HG02943 (cell line): ENCODE data around the gene GARIN5B.
A peak's percentile ranks its signal among the peaks of the same experiment; 100 is the strongest.
"Not testable (repeated sequence)": the region's sequence is repeated elsewhere in the genome, so short reads cannot be mapped to it uniquely, and the experiment has no call there.

Experiments used
- ATAC-seq: cut with Tn5 transposase; IDR thresholded peaks from one replicate; pipeline ENCODE4 v1.9.1; 2021; ENCODE audit warnings: mild to moderate bottlenecking, low read depth, moderate library complexity; ENCODE audit not compliant: unreplicated experiment

The GARIN5B gene

GRCh38 chr19:55362990-55363716 lies at the start of gene GARIN5B:
TSS of gene GARIN5B (minus strand) at chr19:55363260. CDS start at chr19:55363066, 194 bp downstream.
- ATAC-seq = no peak

DNA sequence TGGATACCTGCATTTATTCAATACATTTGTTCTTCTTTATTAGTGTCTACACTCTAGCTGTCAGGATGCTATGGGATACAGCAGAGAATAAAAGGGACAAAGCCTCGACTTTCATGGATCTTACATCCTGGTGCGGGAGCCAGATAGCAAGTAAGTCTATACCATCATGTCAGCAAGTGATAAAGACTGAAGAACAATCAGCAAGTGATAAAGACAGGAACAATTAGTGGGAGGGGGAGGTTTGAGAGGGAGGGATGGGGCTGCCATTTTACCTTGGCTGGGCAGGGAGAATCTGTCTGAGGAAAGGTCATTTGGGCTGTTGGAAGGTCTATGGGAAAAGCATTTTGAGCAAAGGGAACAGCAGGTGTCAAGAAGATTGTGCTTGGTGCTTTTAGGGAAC lies 47.1 kb upstream of the GARIN5B start:
- ATAC-seq = no peak

DNA sequence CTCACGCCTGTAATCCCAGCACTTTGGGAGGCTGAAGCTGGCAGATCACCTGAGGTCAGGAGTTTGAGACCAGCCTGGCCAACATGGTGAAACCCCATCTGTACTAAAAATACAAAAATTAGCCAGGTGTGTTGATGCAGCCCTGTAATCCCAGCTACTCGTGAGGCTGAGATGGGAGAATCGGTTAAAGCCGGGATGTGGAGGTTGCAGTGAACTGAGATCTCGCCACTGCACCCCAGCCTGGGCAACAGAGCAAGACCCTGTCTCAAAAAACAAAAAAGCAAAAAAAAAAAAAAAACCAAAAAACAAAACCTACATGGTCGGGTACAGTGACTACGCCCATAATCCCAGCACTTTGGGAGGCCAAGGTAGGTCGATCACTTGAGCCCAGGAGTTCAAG lies 46.1 kb upstream of the GARIN5B start:
- not testable (repeated sequence) for ATAC-seq

DNA sequence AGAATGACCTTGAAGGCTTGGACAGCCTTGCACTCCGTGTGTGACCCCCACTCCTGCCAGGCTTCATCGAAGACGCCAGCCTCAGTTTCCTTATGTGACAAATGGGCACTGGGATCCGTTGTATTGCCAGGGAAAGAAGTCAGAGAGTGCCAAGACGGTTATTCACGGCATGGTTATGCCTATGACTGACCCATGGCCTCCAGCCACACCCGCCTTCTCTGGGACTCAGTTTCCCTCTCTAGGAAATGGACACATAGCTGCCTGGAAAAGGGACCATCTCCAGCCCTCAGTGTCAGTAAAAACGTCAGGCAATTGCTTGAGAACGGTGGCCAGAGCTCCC lies 45.4 kb upstream of the GARIN5B start:
- no peak for ATAC-seq

DNA sequence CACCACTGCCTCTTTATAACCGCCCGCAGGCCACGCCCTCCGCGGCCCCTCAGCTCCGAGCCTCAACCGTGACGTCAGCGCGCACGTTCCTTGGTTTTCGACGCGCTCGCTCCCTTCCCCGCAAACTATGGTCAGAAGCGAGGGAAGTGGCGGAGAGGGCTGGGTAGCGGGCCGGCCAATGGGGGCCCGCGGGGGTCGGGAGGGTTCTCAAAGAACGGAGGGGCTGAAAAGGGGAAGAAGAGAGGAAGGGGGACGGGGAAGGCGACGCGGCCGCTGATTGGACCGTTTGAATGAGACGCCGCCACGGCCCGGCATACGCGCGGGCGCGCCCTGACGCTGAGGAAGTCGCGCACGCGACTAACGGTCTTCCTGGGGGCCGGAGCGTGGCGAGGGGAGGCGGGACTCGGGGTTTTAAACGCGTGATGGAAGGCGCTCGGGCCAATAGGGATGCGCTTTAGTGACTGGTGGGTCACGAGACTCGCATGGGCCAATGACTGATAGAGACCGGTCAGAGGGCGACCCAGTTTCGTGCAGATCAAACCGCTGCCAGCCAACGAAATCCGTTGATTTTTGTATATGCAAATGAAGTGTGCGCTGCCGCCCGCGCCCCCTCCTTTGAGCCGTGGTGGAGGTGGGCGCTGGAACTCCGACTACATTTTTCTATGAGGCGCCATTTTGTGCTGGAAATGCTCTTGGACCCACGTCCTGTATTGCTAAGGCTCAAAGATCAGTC lies 44.9 kb upstream of the GARIN5B start:
- peak; percentile 91 for ATAC-seq

DNA sequence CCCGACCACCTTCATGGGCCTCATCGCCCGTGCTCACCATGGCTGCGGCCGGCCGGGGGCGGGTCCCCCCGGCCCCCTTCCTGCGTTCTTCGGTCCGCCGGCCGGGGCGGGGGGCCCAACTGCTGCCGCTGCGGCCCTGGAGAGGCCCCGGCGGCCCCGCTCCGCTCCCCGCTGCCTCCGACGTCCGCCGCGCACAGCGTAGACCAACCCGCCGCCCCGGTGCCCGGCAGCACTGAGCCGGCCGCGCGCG lies 44.4 kb upstream of the GARIN5B start, which contains the start of gene UBE2S:
UBE2S (minus strand) TSS at position 239 of the 250 bp plus-strand sequence; CDS start at position 40, 199 bp downstream.
- ATAC-seq = not testable (repeated sequence)

DNA sequence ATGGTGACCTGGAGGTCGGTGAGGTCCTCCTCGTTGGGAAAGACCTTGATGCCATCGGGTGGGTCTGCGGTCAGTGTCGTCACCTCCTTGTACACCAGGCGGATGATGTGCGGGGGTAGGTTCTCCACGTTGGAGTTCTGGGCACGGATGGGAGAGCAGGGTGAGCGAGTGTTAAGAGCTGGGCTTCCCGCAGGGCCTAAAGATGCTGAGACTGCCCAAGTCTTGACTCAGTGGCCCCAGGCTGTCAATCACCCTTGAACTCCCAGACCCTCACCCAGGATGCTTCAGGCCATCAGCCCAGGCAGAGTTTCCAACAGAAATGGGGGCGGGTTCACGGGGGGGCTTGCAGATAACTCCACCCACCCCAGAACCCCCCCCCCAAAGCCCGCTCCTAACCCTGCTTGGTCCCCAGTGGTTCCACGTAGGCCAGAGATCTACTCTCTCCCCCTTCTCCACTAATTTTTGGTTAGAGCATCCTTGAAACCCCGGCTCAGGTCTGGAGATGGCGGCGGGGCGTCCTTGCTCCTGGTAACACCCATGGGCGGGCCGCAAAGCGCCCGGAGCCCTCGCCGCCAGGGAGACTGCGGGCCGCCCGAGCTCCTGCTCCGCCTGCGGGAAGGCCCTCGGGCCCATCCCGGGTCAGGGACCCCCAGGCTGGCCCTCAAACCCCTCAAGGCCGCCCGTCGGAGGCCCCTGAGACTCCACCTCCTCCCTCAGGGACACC lies 43.9 kb upstream of the GARIN5B start:
- ATAC-seq = peak; percentile 0

- ATAC-seq = no peak
These were observed 43.2 kb upstream of the GARIN5B start for GRCh38 chr19:55406091-55406825.

DNA sequence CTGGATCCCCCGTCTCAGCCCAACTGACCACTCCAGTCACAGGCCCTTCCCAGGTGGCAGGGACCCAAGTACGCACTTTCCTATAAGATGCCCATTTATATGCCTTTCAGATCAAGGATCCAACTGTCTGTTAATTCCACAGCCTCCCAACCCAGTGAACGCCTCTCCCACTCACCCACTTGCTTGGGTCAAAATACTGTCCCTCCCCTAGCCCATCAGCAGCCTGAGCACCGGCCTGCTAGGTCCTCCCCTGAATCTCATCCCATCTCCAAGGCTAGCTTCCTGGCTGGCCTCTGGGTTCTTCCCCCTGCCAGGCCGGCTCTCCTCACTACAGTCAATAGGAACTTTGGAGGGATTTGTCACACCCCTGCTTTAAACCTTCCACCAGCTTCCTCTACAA lies 42.6 kb upstream of the GARIN5B start:
- ATAC-seq = no peak

DNA sequence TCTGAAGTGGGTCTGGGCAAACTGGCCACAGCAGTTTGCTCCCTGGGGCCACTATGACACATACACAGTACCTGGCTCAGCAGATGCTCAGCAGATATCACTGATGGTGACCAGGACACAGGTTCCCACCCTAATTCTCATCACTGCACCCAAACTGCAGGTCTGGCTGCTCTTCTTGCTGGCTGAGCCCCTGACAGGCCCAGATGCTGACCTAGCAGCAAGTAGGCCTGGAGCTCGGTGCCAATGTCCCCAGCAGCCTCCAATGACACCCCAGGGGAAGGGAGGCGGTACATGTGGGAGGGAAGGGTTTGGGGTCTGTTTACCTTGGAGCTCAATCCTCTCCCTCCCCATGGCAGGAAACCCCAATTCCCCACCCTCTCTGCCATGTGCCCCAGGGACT lies 39.4 kb upstream of the GARIN5B start:
- ATAC-seq = no peak

DNA sequence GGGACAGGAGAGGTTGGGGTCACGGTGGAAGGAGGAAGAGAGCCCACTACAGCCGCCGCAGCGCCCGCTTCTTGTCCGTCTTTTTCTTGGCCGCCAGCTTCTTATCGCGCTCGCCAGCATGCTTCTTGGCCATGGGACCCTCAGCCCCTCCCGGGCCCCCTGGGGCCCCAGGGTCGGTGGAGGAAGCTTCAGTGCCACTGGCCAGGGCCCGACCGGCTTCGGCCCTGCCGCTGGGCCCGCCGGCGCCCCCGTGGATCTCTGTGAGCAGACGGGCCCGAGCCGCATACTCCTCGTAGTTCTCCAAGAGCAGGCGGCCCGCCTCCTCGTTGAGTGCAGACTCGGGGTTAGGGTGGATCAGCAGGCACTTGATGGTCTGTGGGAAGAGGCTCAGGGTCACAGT lies 38.3 kb upstream of the GARIN5B start:
- ATAC-seq = not testable (repeated sequence)

DNA sequence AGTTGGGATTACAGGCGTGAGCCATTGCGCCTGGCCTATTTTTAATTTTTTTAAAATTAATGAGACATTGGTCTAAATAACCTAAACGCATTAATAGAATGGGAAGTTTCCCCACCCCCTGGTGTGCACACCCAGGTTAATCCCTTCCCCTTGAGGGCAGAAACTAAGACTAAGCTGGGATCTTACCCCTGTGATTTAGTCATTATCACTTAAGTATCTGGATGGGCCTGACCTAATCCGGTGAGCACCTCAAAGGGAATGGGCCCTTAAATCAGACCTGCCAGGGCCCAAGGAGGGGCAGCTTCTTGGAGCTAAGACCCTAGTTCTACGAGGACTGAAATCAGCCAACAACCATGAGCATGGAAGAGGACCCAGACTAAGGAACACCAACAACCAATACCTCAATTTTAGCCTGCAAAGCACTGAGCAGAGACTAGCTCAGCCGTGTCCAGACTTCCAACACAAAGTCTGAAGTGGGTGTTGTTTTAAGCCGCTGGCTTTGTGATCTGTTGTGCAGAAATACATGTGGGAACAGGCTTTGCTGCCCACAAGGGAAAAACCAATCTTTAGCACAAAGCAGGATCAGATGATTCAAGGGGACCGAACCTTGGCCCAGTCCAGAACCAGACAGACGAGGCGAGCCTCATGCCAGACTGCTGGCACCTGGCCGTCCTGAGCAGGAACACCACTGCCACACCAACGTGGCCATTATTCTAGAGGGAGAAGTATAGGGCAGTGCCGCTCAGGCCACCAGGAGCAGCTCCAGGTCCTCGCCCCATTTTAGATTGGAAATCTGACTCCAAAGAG lies 37.4 kb upstream of the GARIN5B start:
- no peak for ATAC-seq

GRCh38 chr19:55398200-55398925 lies 35.3 kb upstream of the GARIN5B start:
- no peak for ATAC-seq

- ATAC-seq = no peak
These were observed 30.0 kb upstream of the GARIN5B start for GRCh38 chr19:55392820-55393761.

- no peak for ATAC-seq
These were observed 28.9 kb upstream of the GARIN5B start for GRCh38 chr19:55391702-55392615.

GRCh38 chr19:55391191-55391670 lies 28.2 kb upstream of the GARIN5B start:
- no peak for ATAC-seq

DNA sequence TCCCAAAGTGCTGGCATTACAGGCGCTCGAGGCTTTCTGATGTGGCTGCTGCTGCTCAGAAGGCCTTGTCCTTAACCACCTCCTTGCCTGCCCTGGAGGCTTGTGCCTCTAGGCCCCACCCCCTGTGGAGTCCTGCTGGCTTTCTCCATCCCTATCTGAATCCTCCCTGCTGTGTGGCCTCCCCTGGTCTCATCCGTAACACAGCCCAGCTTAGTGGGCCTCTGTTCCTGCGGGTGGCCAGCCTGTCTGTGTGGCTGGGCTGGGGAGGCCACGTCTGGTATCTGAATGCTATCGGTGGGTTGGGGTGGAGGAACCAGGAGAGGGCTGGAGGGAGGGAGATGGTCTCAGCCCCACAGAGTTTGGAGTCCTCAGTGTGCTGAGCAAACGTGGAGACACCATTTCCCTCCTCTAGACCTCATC lies 27.4 kb upstream of the GARIN5B start:
- ATAC-seq = no peak
